ENCODE measurements around the gene SPRR2B. TPM values are rescaled to one million over a fixed set of nuclear protein-coding genes. Genes with fewer than 3 reads are reported as not detected.
"Not testable (repeated sequence)": the region's sequence is repeated elsewhere in the genome, so short reads cannot be mapped to it uniquely, and the experiment has no call there.

SPRR2B gene
- total RNA-seq, 1 experiment from 2014 or later: not detected

- POLR2A ChIA-PET: no interaction called here
- H3K9me3 Mint-ChIP-seq (ENCODE audit: unreplicated experiment): no peaks in the 10 kb centered on the region
- Histone ChIP-seq H3K4me1 (peaks cover 22% of the 10 kb centered on the region), H3K27me3 (replicated peaks; ENCODE audit: control insufficient read depth, insufficient read depth, low read length) (no peaks in the 10 kb centered on the region), H3K36me3 (ENCODE audit: control insufficient read depth, insufficient read depth, low read length) (no peaks in the 10 kb centered on the region), H3K9me3 (no peaks in the 10 kb centered on the region), H3K4me3 (ENCODE audit: low read depth, low read length) (no peak within 1 kb of the TSS)
- H3K27me3 Mint-ChIP-seq (ENCODE audit: insufficient read depth, unreplicated experiment): peaks cover 16% of the 10 kb centered on the region
- no peak for TF ChIP-seq CTCF (IDR thresholded peaks at IDR 0.05; ENCODE audit: insufficient read depth in 1 of 2, low read depth in 1 of 2, low read length in 1 of 2, severe bottlenecking in 1 of 2, unreplicated experiment in 1 of 2)
- H3K27ac Mint-ChIP-seq (ENCODE audit: unreplicated experiment): no peak within 1 kb of the TSS
- DNase-seq: no peak
- peaks cover 14% of the 10 kb centered on the region for H3K4me1 Mint-ChIP-seq (ENCODE audit: low read depth, unreplicated experiment)
- no TSS peak for BruUV-seq (replicated peaks)
- no peaks in the 10 kb centered on the region for H3K36me3 Mint-ChIP-seq (ENCODE audit: insufficient read depth, unreplicated experiment)
- intact Hi-C loops (cut with micrococcal nuclease; ENCODE audit: unreplicated experiment): no loop called here
- CTCF ChIA-PET: no interaction called here
- H3K4me3 Mint-ChIP-seq (ENCODE audit: unreplicated experiment): no peak within 1 kb of the TSS
Measured at GRCh38 chr1:153057375-153057774, 14.0 kb downstream of the SPRR2B start, which contains the start of gene SPRR2A. SPRR2A (minus strand) TSS chr1:153057512; CDS start chr1:153056735, 777 bp downstream.

GRCh38 chr1:153056111-153056510 lies 15.3 kb downstream of the SPRR2B start:
- CTCF ChIA-PET: interaction anchor here (0.5 kb wide), 1 partner anchor 402 kb away, joined by 3 read pairs; no protein-coding TSS in a partner anchor
- intact Hi-C loops (cut with micrococcal nuclease; ENCODE audit: unreplicated experiment); BruUV-seq (replicated peaks); H3K9me3 ChIP-seq; H3K4me3 ChIP-seq (ENCODE audit: low read depth, low read length); DNase-seq; H3K27ac Mint-ChIP-seq (ENCODE audit: unreplicated experiment); H3K27me3 ChIP-seq (replicated peaks; ENCODE audit: control insufficient read depth, insufficient read depth, low read length); H3K9me3 Mint-ChIP-seq (ENCODE audit: unreplicated experiment); H3K4me3 Mint-ChIP-seq (ENCODE audit: unreplicated experiment); POLR2A ChIA-PET; H3K36me3 ChIP-seq (ENCODE audit: control insufficient read depth, insufficient read depth, low read length); H3K36me3 Mint-ChIP-seq (ENCODE audit: insufficient read depth, unreplicated experiment): not testable (repeated sequence)
- H3K4me1 Mint-ChIP-seq (ENCODE audit: low read depth, unreplicated experiment): peaks cover 14% of the 10 kb centered on the region
- peaks cover 22% of the 10 kb centered on the region for H3K4me1 ChIP-seq
- peaks cover 24% of the 10 kb centered on the region for H3K27me3 Mint-ChIP-seq (ENCODE audit: insufficient read depth, unreplicated experiment)

GRCh38 chr1:153049211-153049610 lies 22.2 kb downstream of the SPRR2B start:
- Mint-ChIP-seq H3K36me3 (ENCODE audit: insufficient read depth, unreplicated experiment) (no peaks in the 10 kb centered on the region), H3K27me3 (ENCODE audit: insufficient read depth, unreplicated experiment) (peaks cover 28% of the 10 kb centered on the region), H3K4me3 (ENCODE audit: unreplicated experiment) (no peak overlapping the region), H3K4me1 (ENCODE audit: low read depth, unreplicated experiment) (no peaks in the 10 kb centered on the region), H3K27ac (ENCODE audit: unreplicated experiment) (no peak overlapping the region), H3K9me3 (ENCODE audit: unreplicated experiment) (no peaks in the 10 kb centered on the region)
- DNase-seq: no peak
- Histone ChIP-seq H3K9me3 (no peaks in the 10 kb centered on the region; the same call in 1 of the 2 replicates), H3K27me3 (replicated peaks; ENCODE audit: control insufficient read depth, insufficient read depth, low read length) (no peaks in the 10 kb centered on the region; the same call in 1 of the 2 replicates), H3K4me1 (no peaks in the 10 kb centered on the region), H3K36me3 (ENCODE audit: control insufficient read depth, insufficient read depth, low read length) (no peaks in the 10 kb centered on the region), H3K4me3 (ENCODE audit: low read depth, low read length) (no peak overlapping the region)
- ChIA-PET POLR2A (no interaction called here), CTCF (no interaction called here)
- TF ChIP-seq CTCF (IDR thresholded peaks at IDR 0.05; ENCODE audit: insufficient read depth in 1 of 2, low read depth in 1 of 2, low read length in 1 of 2, severe bottlenecking in 1 of 2, unreplicated experiment in 1 of 2): no peak
- BruUV-seq (replicated peaks): no TSS peak
- intact Hi-C loops (cut with micrococcal nuclease; ENCODE audit: unreplicated experiment): no loop called here
